Amniotic stem cell (primary cell): ENCODE data around the gene IMMP2L.
"Not testable (repeated sequence)": the region's sequence is repeated elsewhere in the genome, so short reads cannot be mapped to it uniquely, and the experiment has no call there.

ENCODE experiments used
- DNase-seq: peaks from one replicate; lab custom pipeline; 2025; lab: John Stamatoyannopoulos, UW

The IMMP2L gene

GRCh38 chr7:111074748-111075146, 487.5 kb downstream of the IMMP2L start:
- DNase-seq, result no peak

- DNase-seq, result no peak
Measured at GRCh38 chr7:111074071-111074747, 488.1 kb downstream of the IMMP2L start.

- not testable (repeated sequence) for DNase-seq
Measured at GRCh38 chr7:111072658-111073057, 489.6 kb downstream of the IMMP2L start.

GRCh38 chr7:111071556-111071955, 490.7 kb downstream of the IMMP2L start:
- no peak for DNase-seq

- DNase-seq, result no peak
Measured at GRCh38 chr7:111068618-111069017, 493.7 kb downstream of the IMMP2L start.

GRCh38 chr7:111067682-111068081, 494.6 kb downstream of the IMMP2L start:
- DNase-seq, result no peak

- no peak for DNase-seq
Measured at GRCh38 chr7:111067251-111067650, 495.0 kb downstream of the IMMP2L start.

GRCh38 chr7:111063166-111063565, 499.1 kb downstream of the IMMP2L start:
- DNase-seq, result no peak

GRCh38 chr7:111059833-111060232, 502.5 kb downstream of the IMMP2L start:
- DNase-seq, result no peak

GRCh38 chr7:111057066-111057465, 505.2 kb downstream of the IMMP2L start:
- no peak for DNase-seq

- no peak for DNase-seq
Measured at GRCh38 chr7:111056371-111056770, 505.9 kb downstream of the IMMP2L start.

- DNase-seq, result no peak
Measured at GRCh38 chr7:111053035-111053434, 509.3 kb downstream of the IMMP2L start.

- no peak for DNase-seq
Measured at GRCh38 chr7:111051832-111052231, 510.5 kb downstream of the IMMP2L start.

GRCh38 chr7:111050875-111051416, 511.3 kb downstream of the IMMP2L start:
- DNase-seq, result no peak

- DNase-seq, result no peak
Measured at GRCh38 chr7:111049971-111050680, 512.2 kb downstream of the IMMP2L start.

- DNase-seq, result no peak
Measured at GRCh38 chr7:111047595-111047994, 514.7 kb downstream of the IMMP2L start.

- no peak for DNase-seq
Measured at GRCh38 chr7:111045449-111045848, 516.8 kb downstream of the IMMP2L start.

GRCh38 chr7:111043561-111043960, 518.7 kb downstream of the IMMP2L start:
- no peak for DNase-seq

- no peak for DNase-seq
Measured at GRCh38 chr7:111042842-111043241, 519.5 kb downstream of the IMMP2L start.

GRCh38 chr7:111041577-111041976, 520.7 kb downstream of the IMMP2L start:
- DNase-seq, result no peak

- DNase-seq, result no peak
Measured at GRCh38 chr7:111038185-111038584, 524.1 kb downstream of the IMMP2L start.

GRCh38 chr7:111031916-111032315, 530.4 kb downstream of the IMMP2L start:
- DNase-seq, result no peak

GRCh38 chr7:111030336-111030735, 532.0 kb downstream of the IMMP2L start:
- DNase-seq, result no peak
